ENCODE results near the gene MAGEA8. TPM values are rescaled to one million over a fixed set of nuclear protein-coding genes. Genes with fewer than 3 reads are reported as not detected.
A peak's percentile ranks its signal among the peaks of the same experiment; 100 is the strongest.

MAGEA8 gene
- total and polyA plus RNA-seq, 9 of the 15 experiments (the other 6 are each of a cell fraction or from before 2014, with no cell fraction given) = 0.49 to 4.6 (median 1.9) TPM

- TF ChIP-seq CREM (IDR thresholded peaks at IDR 0.05; ENCODE audit: low read depth) = peak; percentile 23; the same call in 1 of the 2 replicates
- no peak for TF ChIP-seq GTF2A2 (tag; IDR thresholded peaks at IDR 0.05)
Measured at GRCh38 chrX:149871940-149872339, 9.0 kb upstream of the MAGEA8 start (continued).

GRCh38 chrX:149877157-149877556 is 3.8 kb upstream of the MAGEA8 start:
- BruUV-seq (replicated peaks) = no TSS peak
- no peak overlapping the region for H3K4me2 ChIP-seq (ENCODE audit: insufficient read depth, low read length)
- WGBS (ENCODE audit: insufficient coverage, low coverage, missing lambda C conversion rate) = 14% methylated on average over 1 of the region's 1 CpG
- TF ChIP-seq FOS (IDR thresholded peaks at IDR 0.05; ENCODE audit: extremely low read depth, insufficient read length) (no peak), ESRRA (IDR thresholded peaks at IDR 0.05; ENCODE audit: borderline replicate concordance, low read depth) (no peak), NONO (IDR thresholded peaks at IDR 0.05; ENCODE audit: low read depth in 2 of 2, low read length in 1 of 2) (no peak), OTX1 (CRISPR knock-in tag; IDR thresholded peaks at IDR 0.05) (no peak), SNAPC5 (CRISPR knock-in tag; IDR thresholded peaks at IDR 0.05) (no peak), ZNF830 (CRISPR knock-in tag; IDR thresholded peaks at IDR 0.05) (no peak), RNF219 (CRISPR knock-in tag; IDR thresholded peaks at IDR 0.05) (no peak), RFX5 (IDR thresholded peaks at IDR 0.05; ENCODE audit: low read depth, low read length) (no peak)
- TF ChIP-seq, protein P1, sequence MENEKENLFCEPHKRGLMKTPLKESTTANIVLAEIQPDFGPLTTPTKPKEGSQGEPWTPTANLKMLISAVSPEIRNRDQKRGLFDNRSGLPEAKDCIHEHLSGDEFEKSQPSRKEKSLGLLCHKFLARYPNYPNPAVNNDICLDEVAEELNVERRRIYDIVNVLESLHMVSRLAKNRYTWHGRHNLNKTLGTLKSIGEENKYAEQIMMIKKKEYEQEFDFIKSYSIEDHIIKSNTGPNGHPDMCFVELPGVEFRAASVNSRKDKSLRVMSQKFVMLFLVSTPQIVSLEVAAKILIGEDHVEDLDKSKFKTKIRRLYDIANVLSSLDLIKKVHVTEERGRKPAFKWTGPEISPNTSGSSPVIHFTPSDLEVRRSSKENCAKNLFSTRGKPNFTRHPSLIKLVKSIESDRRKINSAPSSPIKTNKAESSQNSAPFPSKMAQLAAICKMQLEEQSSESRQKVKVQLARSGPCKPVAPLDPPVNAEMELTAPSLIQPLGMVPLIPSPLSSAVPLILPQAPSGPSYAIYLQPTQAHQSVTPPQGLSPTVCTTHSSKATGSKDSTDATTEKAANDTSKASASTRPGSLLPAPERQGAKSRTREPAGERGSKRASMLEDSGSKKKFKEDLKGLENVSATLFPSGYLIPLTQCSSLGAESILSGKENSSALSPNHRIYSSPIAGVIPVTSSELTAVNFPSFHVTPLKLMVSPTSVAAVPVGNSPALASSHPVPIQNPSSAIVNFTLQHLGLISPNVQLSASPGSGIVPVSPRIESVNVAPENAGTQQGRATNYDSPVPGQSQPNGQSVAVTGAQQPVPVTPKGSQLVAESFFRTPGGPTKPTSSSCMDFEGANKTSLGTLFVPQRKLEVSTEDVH (IDR thresholded peaks at IDR 0.05; ENCODE audit: low read depth, partially characterized antibody) = no peak
- TF ChIP-seq, protein P2, sequence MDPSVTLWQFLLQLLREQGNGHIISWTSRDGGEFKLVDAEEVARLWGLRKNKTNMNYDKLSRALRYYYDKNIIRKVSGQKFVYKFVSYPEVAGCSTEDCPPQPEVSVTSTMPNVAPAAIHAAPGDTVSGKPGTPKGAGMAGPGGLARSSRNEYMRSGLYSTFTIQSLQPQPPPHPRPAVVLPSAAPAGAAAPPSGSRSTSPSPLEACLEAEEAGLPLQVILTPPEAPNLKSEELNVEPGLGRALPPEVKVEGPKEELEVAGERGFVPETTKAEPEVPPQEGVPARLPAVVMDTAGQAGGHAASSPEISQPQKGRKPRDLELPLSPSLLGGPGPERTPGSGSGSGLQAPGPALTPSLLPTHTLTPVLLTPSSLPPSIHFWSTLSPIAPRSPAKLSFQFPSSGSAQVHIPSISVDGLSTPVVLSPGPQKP (CRISPR knock-in tag; IDR thresholded peaks at IDR 0.05) = no peak
- TF ChIP-seq, protein P3, sequence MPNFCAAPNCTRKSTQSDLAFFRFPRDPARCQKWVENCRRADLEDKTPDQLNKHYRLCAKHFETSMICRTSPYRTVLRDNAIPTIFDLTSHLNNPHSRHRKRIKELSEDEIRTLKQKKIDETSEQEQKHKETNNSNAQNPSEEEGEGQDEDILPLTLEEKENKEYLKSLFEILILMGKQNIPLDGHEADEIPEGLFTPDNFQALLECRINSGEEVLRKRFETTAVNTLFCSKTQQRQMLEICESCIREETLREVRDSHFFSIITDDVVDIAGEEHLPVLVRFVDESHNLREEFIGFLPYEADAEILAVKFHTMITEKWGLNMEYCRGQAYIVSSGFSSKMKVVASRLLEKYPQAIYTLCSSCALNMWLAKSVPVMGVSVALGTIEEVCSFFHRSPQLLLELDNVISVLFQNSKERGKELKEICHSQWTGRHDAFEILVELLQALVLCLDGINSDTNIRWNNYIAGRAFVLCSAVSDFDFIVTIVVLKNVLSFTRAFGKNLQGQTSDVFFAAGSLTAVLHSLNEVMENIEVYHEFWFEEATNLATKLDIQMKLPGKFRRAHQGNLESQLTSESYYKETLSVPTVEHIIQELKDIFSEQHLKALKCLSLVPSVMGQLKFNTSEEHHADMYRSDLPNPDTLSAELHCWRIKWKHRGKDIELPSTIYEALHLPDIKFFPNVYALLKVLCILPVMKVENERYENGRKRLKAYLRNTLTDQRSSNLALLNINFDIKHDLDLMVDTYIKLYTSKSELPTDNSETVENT (CRISPR knock-in tag; IDR thresholded peaks at IDR 0.05) = no peak

More at GRCh38 chrX:149877157-149877556, 3.8 kb upstream of the MAGEA8 start:
- FAIRE-seq = no peak
- ChIA-PET CTCF (ENCODE audit: low intra/inter-chr PET ratio) (no interaction called here), POLR2A (no interaction called here)
- no peaks in the 10 kb centered on the region for H3K9me1 ChIP-seq (ENCODE audit: control insufficient read depth, insufficient read depth, low read length)
- H4K20me1 ChIP-seq (replicated peaks; ENCODE audit: control insufficient read depth, insufficient read depth, low read length) = no peaks in the 10 kb centered on the region
- H3K79me2 ChIP-seq (ENCODE audit: control insufficient read depth, insufficient read depth, low read length) = no peaks in the 10 kb centered on the region
- intact Hi-C loops (cut with micrococcal nuclease) (loop anchor here (5.0 kb wide), 1 partner anchor 75 kb away; no protein-coding TSS in a partner anchor), in situ Hi-C loops (cut with MboI) (no loop called here)
- H3K27ac ChIP-seq (ENCODE audit: extremely low read depth, low read depth, low read length) = no peak overlapping the region
- no peak overlapping the region for H2AFZ ChIP-seq (ENCODE audit: low read depth, low read length)
- ATAC-seq = no peak
- no peaks in the 10 kb centered on the region for H3K27me3 ChIP-seq (ENCODE audit: control insufficient read depth in 2 of 2, insufficient read depth in 2 of 2, low read length in 2 of 2)
- no peaks in the 10 kb centered on the region for H3K36me3 ChIP-seq (ENCODE audit: control insufficient read depth, insufficient read depth, low read length)
- no peaks in the 10 kb centered on the region for H3K9me3 ChIP-seq (replicated peaks; ENCODE audit: control insufficient read depth, insufficient read depth, low read depth, low read length)
- DNase-seq (ENCODE audit: extremely low read depth in 1 of 4, low spot score in 3 of 4) = no peak
- no peak overlapping the region for H3K4me3 ChIP-seq
- H3K4me1 ChIP-seq (replicated peaks in 1 of 2; ENCODE audit: control insufficient read depth in 2 of 2, insufficient read depth in 2 of 2, low read length in 2 of 2) = peaks cover 0 to 13% of the 10 kb centered on the region in 2 experiments; a peak in 3 of 5 replicates
- H3K9ac ChIP-seq (ENCODE audit: insufficient read depth in 1 of 2, low read depth in 2 of 2, low read length in 2 of 2) = no peak overlapping the region

Measured in K562 (cell line).